Measurements from ENCODE around the gene CPA5. TPM values are rescaled to one million over a fixed set of nuclear protein-coding genes. Genes with fewer than 3 reads are reported as not detected.

The CPA5 gene
- total RNA-seq, 1 donor from 2014 or later = not detected

DNA sequence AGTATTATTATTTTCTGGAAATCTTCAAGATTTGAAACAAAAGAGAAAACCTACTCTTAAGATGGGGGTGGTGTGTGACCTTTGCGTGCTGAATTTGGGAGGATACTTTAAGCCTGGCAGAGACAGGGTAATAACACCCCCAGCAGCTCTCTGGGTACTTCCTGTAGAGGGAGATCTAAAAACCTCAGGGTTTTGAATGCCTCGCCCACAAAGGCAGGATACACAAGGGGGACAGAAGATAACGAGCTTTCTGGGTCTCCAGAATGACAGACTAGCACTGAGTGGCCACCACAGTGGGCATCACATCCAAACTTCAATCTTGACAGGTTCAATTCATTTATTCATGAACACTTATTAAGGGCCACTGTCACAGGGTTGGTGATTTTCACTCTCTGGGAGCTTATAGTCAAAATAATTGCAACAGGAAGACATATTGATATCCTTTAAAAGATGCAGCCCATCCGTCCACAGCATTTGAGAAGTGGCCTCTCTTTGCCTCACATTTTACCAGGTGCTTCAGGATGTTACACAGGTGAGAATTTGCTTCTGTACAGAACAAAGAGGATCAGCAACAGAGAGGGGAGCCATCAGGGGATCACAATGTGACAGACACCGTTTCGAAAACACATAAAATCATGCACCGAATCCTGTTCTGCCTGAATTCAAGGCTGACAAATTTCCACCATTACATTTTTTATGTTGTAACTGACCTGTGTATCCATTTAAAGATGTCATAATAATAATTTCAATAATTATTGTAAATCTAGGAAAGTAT, 50.0 kb downstream of the CPA5 start:
- POLR2A ChIA-PET = no interaction called here

DNA sequence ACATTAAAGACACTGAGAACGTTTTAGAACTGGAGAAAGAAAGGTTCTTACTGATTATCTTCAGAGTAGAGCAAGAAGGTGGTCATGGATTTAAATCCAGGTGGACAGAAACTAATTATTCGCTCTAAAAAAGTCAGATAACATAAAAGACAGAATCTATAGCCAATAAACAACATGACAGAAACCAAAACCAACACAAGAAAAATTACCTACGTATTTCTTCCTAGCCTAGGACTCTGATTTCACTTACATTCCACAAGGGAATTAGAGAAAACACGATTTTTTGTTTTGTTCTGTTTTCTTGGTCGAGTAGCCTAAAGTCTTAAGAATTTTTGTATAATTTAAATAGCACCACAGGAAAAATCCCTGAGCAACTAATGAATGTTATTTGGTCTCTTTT, 50.8 kb downstream of the CPA5 start:
- no peak overlapping the region for H3K27ac Mint-ChIP-seq
- TF ChIP-seq, protein P1, sequence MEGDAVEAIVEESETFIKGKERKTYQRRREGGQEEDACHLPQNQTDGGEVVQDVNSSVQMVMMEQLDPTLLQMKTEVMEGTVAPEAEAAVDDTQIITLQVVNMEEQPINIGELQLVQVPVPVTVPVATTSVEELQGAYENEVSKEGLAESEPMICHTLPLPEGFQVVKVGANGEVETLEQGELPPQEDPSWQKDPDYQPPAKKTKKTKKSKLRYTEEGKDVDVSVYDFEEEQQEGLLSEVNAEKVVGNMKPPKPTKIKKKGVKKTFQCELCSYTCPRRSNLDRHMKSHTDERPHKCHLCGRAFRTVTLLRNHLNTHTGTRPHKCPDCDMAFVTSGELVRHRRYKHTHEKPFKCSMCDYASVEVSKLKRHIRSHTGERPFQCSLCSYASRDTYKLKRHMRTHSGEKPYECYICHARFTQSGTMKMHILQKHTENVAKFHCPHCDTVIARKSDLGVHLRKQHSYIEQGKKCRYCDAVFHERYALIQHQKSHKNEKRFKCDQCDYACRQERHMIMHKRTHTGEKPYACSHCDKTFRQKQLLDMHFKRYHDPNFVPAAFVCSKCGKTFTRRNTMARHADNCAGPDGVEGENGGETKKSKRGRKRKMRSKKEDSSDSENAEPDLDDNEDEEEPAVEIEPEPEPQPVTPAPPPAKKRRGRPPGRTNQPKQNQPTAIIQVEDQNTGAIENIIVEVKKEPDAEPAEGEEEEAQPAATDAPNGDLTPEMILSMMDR (IDR thresholded peaks at IDR 0.05) = no peak
- ChIA-PET POLR2A (no interaction called here), CTCF (no interaction called here)
- no peaks in the 10 kb centered on the region for H3K9me3 Mint-ChIP-seq
- ATAC-seq (ENCODE audit: low read depth) (no peak), DNase-seq (no peak)
- H3K4me1 Mint-ChIP-seq = peaks cover 10% of the 10 kb centered on the region
- H3K4me3 Mint-ChIP-seq = no peak overlapping the region
- no peaks in the 10 kb centered on the region for H3K27me3 Mint-ChIP-seq
- intact Hi-C loops (cut with micrococcal nuclease) = no loop called here
- H3K36me3 Mint-ChIP-seq (ENCODE audit: low read depth) = peaks cover 2% of the 10 kb centered on the region

More for the DNA sequence above, 50.0 kb downstream of the CPA5 start:
- ATAC-seq (ENCODE audit: low read depth) (no peak), DNase-seq (no peak)
- TF ChIP-seq, protein P1 (IDR thresholded peaks at IDR 0.05) = no peak
- CTCF ChIA-PET = no interaction called here
- H3K4me1 Mint-ChIP-seq = peaks cover 10% of the 10 kb centered on the region
- intact Hi-C loops (cut with micrococcal nuclease) = no loop called here
- no peaks in the 10 kb centered on the region for H3K9me3 Mint-ChIP-seq
- H3K36me3 Mint-ChIP-seq (ENCODE audit: low read depth) = no peaks in the 10 kb centered on the region
- no peak overlapping the region for H3K4me3 Mint-ChIP-seq
- no peaks in the 10 kb centered on the region for H3K27me3 Mint-ChIP-seq
- no peak overlapping the region for H3K27ac Mint-ChIP-seq

DNA sequence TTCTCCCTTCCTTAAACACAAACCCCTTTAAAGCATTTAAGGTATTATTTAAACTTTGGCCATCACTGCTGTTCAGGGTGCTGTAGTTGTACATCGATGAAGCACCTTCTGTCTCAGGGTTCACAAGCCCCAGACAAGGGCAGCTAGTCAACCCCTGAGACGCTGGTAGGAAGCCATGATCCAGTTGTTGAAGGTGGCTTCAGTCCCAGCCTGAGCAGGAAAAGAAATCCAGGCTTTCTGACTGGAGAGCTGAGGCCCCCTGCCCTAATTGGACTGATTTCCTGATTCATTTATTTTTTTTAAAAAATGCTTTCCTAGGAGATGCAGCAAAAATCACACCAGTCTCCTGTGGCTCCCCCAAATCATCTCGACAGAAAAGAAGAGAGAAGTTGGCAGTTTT, 51.5 kb downstream of the CPA5 start:
- Mint-ChIP-seq H3K27ac (no peak overlapping the region), H3K27me3 (no peaks in the 10 kb centered on the region), H3K4me3 (no peak overlapping the region), H3K9me3 (no peaks in the 10 kb centered on the region), H3K4me1 (peaks cover 10% of the 10 kb centered on the region), H3K36me3 (ENCODE audit: low read depth) (peaks cover 3% of the 10 kb centered on the region)
- TF ChIP-seq, protein P1 (IDR thresholded peaks at IDR 0.05) = no peak
- intact Hi-C loops (cut with micrococcal nuclease) = no loop called here
- ATAC-seq (ENCODE audit: low read depth) (no peak), DNase-seq (no peak)
- ChIA-PET CTCF (no interaction called here), POLR2A (no interaction called here)

DNA sequence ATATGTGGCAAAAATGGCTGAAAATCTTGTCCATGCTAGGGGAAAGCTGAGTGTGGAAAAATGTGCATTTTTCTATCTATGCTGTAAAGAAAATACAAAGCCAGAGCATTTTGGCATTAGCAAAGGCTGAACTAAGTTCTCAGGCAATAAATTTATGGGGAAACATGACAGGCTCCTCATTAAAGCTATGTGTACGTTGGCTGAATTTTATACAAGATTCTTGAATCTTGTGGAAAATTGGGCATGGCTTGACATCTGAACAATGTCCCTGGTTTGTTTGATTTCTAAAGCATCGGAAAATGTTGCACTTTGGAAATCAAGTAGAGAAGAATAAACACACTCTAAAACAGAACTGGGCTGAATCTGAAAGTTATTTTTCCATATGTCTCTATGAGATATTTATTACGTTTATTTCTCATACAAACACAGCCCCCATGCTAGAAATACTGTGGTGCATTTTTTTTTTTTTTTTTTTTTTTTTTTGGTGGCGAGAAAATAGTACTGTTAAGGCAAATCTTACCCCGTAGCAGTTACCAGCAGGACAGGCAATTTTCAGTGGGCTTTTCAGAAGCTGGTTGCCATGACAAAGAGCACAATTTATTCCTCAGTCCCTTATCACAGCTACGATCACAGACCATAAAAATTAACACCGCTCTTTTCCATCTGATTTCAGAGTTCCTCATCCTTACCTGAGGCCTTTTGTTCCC, 52.6 kb downstream of the CPA5 start:
- H3K4me3 Mint-ChIP-seq = no peak overlapping the region
- H3K9me3 Mint-ChIP-seq = no peaks in the 10 kb centered on the region
- intact Hi-C loops (cut with micrococcal nuclease) = no loop called here
- peaks cover 3% of the 10 kb centered on the region for H3K36me3 Mint-ChIP-seq (ENCODE audit: low read depth)
- ATAC-seq (ENCODE audit: low read depth) (no peak), DNase-seq (no peak)
- ChIA-PET POLR2A (no interaction called here), CTCF (no interaction called here)
- TF ChIP-seq, protein P1 (IDR thresholded peaks at IDR 0.05) = no peak
- no peak overlapping the region for H3K27ac Mint-ChIP-seq
- no peaks in the 10 kb centered on the region for H3K27me3 Mint-ChIP-seq
- H3K4me1 Mint-ChIP-seq = peaks cover 10% of the 10 kb centered on the region

DNA sequence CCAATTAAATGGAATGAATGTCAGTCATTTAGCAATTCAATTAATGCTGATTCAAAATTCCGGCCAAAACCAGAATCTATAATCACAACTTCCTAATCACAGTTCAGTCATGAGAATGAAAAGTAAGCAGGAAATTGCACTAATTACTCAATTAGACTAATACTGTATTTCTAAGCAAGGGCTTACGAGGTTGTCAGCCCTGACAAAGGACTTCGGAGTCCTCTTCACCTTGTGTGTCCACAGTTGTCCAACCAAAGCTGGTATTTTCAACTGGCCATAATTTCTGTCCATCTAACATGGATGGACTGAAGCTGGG, 53.1 kb downstream of the CPA5 start:
- ChIA-PET POLR2A (interaction anchor here (0.5 kb wide), 1 partner anchor 16 kb away, joined by 3 read pairs; no protein-coding TSS in a partner anchor), CTCF (no interaction called here)
- peaks cover 10% of the 10 kb centered on the region for H3K4me1 Mint-ChIP-seq
- no peak overlapping the region for H3K4me3 Mint-ChIP-seq
- no peak overlapping the region for H3K27ac Mint-ChIP-seq
- DNase-seq (no peak), ATAC-seq (ENCODE audit: low read depth) (no peak)
- no peaks in the 10 kb centered on the region for H3K9me3 Mint-ChIP-seq
- peaks cover 5% of the 10 kb centered on the region for H3K36me3 Mint-ChIP-seq (ENCODE audit: low read depth)
- no peaks in the 10 kb centered on the region for H3K27me3 Mint-ChIP-seq
- TF ChIP-seq, protein P1 (IDR thresholded peaks at IDR 0.05) = no peak
- intact Hi-C loops (cut with micrococcal nuclease) = no loop called here

Measured in activated B cell treated with CpG ODN at 0.5 μM for 24 hours (primary cell).